Natural killer cell (primary cell): Measurements from ENCODE around the gene TSGA10IP. TPM values are rescaled to one million over a fixed set of nuclear protein-coding genes. Genes with fewer than 3 reads are reported as not detected.

Experiments
- ATAC-seq, 3 donors: fragments of 150-1000 bp in 2 of 3; fragments of 200-7000 bp in 1 of 3; cut with Tn5 transposase; 1 replicate in 1 of 3; 2 replicates in 2 of 3; pipeline ENCODE4 v1.10.0; 2021; ENCODE audit warnings: mild to moderate bottlenecking in 2 of 3, moderate library complexity in 2 of 3
- DNase-seq, 2 donors: peaks; one replicate each; pipeline versions ENCODE4 v3.0.0 to v3.0.0-alpha.2; 2013 to 2021; ENCODE audit warnings: mixed read lengths in 1 of 2
- H3K27ac ChIP-seq: one replicate; pipeline ENCODE4 v1.5.1; 2013; ENCODE audit warnings: mild to moderate bottlenecking, low read length
- H3K27me3 ChIP-seq: one replicate; pipeline ENCODE4 v1.6.1; 2013; ENCODE audit warnings: low read length; ENCODE audit not compliant: control insufficient read depth, insufficient read depth
- H3K36me3 ChIP-seq: one replicate; pipeline ENCODE4 v1.6.1; 2013; ENCODE audit warnings: low read length; ENCODE audit not compliant: control insufficient read depth, insufficient read depth
- H3K4me1 ChIP-seq: one replicate; pipeline ENCODE4 v1.6.1; 2013; ENCODE audit warnings: low read length; ENCODE audit not compliant: control insufficient read depth, insufficient read depth
- H3K4me3 ChIP-seq: one replicate; pipeline ENCODE4 v1.5.1; 2013; ENCODE audit warnings: low read length
- H3K9me3 ChIP-seq: one replicate; pipeline ENCODE4 v1.6.1; 2013; ENCODE audit warnings: low read length; ENCODE audit not compliant: control insufficient read depth, insufficient read depth
- H3K27ac Mint-ChIP-seq, 2 donors: one replicate each; pipeline ENCODE4 v1.8.0; 2022; ENCODE audit warnings: mild to moderate bottlenecking in 2 of 2, mixed read lengths in 2 of 2, moderate library complexity in 1 of 2
- H3K27me3 Mint-ChIP-seq, 2 donors: one replicate each; pipeline ENCODE4 v1.8.0; 2022; ENCODE audit warnings: low read depth in 2 of 2, mixed read lengths in 2 of 2
- H3K36me3 Mint-ChIP-seq: one replicate; pipeline ENCODE4 v1.8.0; 2022; ENCODE audit warnings: mixed read lengths
- H3K4me1 Mint-ChIP-seq, 2 donors: one replicate each; pipeline ENCODE4 v1.8.0; 2022; ENCODE audit warnings: mixed read lengths in 2 of 2
- H3K4me3 Mint-ChIP-seq: one replicate; pipeline ENCODE4 v1.8.0; 2022; ENCODE audit warnings: mild to moderate bottlenecking, moderate library complexity, mixed read lengths
- H3K9me3 Mint-ChIP-seq, 2 donors: one replicate each; pipeline ENCODE4 v1.8.0; 2022; ENCODE audit warnings: mixed read lengths in 2 of 2
- CTCF ChIP-seq: fragments of 200-600 bp; IDR thresholded peaks from one replicate; pipeline ENCODE4 v1.8.0; 2022; ENCODE audit warnings: antibody characterized with exemption
- WGBS: methylation state at CpG from one replicate; pipeline ENCODE4 v1.1.7; 2013; ENCODE audit warnings: missing lambda C conversion rate; ENCODE audit not compliant: insufficient coverage; 5-methylcytosine and 5-hydroxymethylcytosine counted together
- intact Hi-C: fragments of 100-400 bp; cut with micrococcal nuclease; formaldehyde crosslinking; loops from one replicate; pipeline ENCODE4 v1.14.2; 2022
- total RNA-seq, 4 donors: library from RNA; stranded (reverse); fragments of 120-200 nt in 1 of 4; gene quantifications; one replicate each; pipeline versions ENCODE4 v1.2.3 to v1.2.4, GENCODE V29; 2013 to 2022

TSGA10IP gene
- total RNA-seq, 3 donors from 2014 or later (not counting 1 experiment from before 2014, with no cell fraction given): not detected

GRCh38 chr11:65900125-65900898 is 45.0 kb upstream of the TSGA10IP start, which contains the start of gene FOSL1:
TSS of gene FOSL1 (minus strand) at chr11:65900388. CDS start at chr11:65900339, 49 bp downstream.
- Histone ChIP-seq H3K4me1 (peaks cover 38% of the 10 kb centered on the region), H3K27me3 (peaks cover 5% of the 10 kb centered on the region), H3K4me3 (peak within 1 kb of the TSS; percentile 30), H3K9me3 (no peaks in the 10 kb centered on the region), H3K36me3 (no peaks in the 10 kb centered on the region), H3K27ac (peak within 1 kb of the TSS; percentile 15)
- Mint-ChIP-seq H3K4me1 (peaks cover 12 to 23% of the 10 kb centered on the region in 2 donors), H3K9me3 (no peaks in the 10 kb centered on the region), H3K4me3 (peak within 1 kb of the TSS; percentile 72), H3K27ac (peak within 1 kb of the TSS; percentile 90 to 98), H3K36me3 (no peaks in the 10 kb centered on the region), H3K27me3 (peaks cover 0 to 5% of the 10 kb centered on the region in 2 donors)
- TF ChIP-seq CTCF: no peak
- peak; percentile 91 to 96 for DNase-seq
- peak; percentile 66 to 86 (median 78) for ATAC-seq
- intact Hi-C loops: loop anchor here (1.0 kb wide), 1 partner anchor 10 kb away; the partner anchor contains the start of gene CCDC85B
- 2% methylated on average over 80 of the region's 80 CpGs for WGBS

- Mint-ChIP-seq H3K9me3 (no peaks in the 10 kb centered on the region), H3K36me3 (no peaks in the 10 kb centered on the region), H3K27ac (peak overlapping the region; percentile 90 to 98), H3K4me3 (peak overlapping the region; percentile 45), H3K27me3 (peaks cover 0 to 5% of the 10 kb centered on the region in 2 donors), H3K4me1 (peaks cover 12 to 23% of the 10 kb centered on the region in 2 donors)
- Histone ChIP-seq H3K4me3 (peak overlapping the region; percentile 20), H3K4me1 (peaks cover 38% of the 10 kb centered on the region), H3K27ac (peak overlapping the region; percentile 15), H3K27me3 (peaks cover 5% of the 10 kb centered on the region), H3K9me3 (no peaks in the 10 kb centered on the region), H3K36me3 (no peaks in the 10 kb centered on the region)
- DNase-seq (no peak), ATAC-seq (no peak)
- no peak for TF ChIP-seq CTCF
- intact Hi-C loops: loop anchor here (1.0 kb wide), 1 partner anchor 11 kb away; the partner anchor contains the start of gene CCDC85B
- 85% methylated on average over 10 of the region's 11 CpGs for WGBS
Measured at GRCh38 chr11:65900899-65901180, 44.4 kb upstream of the TSGA10IP start.

GRCh38 chr11:65903068-65903481 is 42.2 kb upstream of the TSGA10IP start:
- no peaks in the 10 kb centered on the region for H3K36me3 ChIP-seq
- no peak for ATAC-seq
- peaks cover 5 to 6% of the 10 kb centered on the region in 2 donors for H3K27me3 Mint-ChIP-seq
- TF ChIP-seq CTCF: no peak
- DNase-seq: no peak
- no peaks in the 10 kb centered on the region for H3K9me3 ChIP-seq
- peaks cover 12 to 23% of the 10 kb centered on the region in 2 donors for H3K4me1 Mint-ChIP-seq
- no peak overlapping the region for H3K27ac ChIP-seq
- WGBS: 29% methylated on average over 3 of the region's 5 CpGs
- H3K36me3 Mint-ChIP-seq: no peaks in the 10 kb centered on the region
- H3K4me3 Mint-ChIP-seq: no peak overlapping the region
- peaks cover 38% of the 10 kb centered on the region for H3K4me1 ChIP-seq
- intact Hi-C loops: loop anchor here (2.0 kb wide), 1 partner anchor 16 kb away; the partner anchor contains the start of genes C11orf68 and DRAP1
- H3K27me3 ChIP-seq: peaks cover 5% of the 10 kb centered on the region
- H3K27ac Mint-ChIP-seq: peak overlapping the region; percentile 90 to 98
- H3K9me3 Mint-ChIP-seq: no peaks in the 10 kb centered on the region
- no peak overlapping the region for H3K4me3 ChIP-seq
